22Rv1 (cell line): ENCODE results near the gene KCTD13.

ENCODE experiments used
- H3K27ac ChIP-seq: fragments of 450-650 bp; 2 replicates; pipeline ENCODE4 v1.5.1; 2017
- ZFX ChIP-seq: fragments of 450-650 bp; IDR thresholded peaks from 2 replicates; pipeline ENCODE4 v1.6.1; 2017; ENCODE audit warnings: antibody characterized with exemption, borderline replicate concordance
- TF ChIP-seq, protein P1 (sequence below): fragments of 450-650 bp; IDR thresholded peaks from 2 replicates; pipeline ENCODE4 v1.5.1; 2017; ENCODE audit warnings: mild to moderate bottlenecking

Gene KCTD13

DNA sequence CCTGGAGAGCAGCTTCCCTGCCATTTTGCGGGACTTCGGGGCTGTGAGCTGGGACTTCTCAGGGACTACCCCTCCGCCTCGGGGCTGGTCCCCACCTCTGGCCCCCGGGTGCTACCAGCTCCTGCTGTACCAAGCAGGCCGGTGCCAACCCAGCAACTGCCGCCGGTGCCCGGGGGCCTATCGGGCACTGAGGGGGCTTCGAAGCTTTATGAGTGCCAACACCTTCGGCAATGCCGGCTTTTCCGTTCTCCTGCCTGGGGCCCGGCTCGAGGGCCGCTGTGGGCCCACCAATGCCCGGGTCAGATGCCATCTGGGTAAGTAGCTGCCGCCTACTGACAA is 24.4 kb downstream of the KCTD13 start:
- peak overlapping the region; percentile 93 for H3K27ac ChIP-seq
- TF ChIP-seq, protein P1, sequence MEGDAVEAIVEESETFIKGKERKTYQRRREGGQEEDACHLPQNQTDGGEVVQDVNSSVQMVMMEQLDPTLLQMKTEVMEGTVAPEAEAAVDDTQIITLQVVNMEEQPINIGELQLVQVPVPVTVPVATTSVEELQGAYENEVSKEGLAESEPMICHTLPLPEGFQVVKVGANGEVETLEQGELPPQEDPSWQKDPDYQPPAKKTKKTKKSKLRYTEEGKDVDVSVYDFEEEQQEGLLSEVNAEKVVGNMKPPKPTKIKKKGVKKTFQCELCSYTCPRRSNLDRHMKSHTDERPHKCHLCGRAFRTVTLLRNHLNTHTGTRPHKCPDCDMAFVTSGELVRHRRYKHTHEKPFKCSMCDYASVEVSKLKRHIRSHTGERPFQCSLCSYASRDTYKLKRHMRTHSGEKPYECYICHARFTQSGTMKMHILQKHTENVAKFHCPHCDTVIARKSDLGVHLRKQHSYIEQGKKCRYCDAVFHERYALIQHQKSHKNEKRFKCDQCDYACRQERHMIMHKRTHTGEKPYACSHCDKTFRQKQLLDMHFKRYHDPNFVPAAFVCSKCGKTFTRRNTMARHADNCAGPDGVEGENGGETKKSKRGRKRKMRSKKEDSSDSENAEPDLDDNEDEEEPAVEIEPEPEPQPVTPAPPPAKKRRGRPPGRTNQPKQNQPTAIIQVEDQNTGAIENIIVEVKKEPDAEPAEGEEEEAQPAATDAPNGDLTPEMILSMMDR = no peak
- TF ChIP-seq ZFX = no peak

DNA sequence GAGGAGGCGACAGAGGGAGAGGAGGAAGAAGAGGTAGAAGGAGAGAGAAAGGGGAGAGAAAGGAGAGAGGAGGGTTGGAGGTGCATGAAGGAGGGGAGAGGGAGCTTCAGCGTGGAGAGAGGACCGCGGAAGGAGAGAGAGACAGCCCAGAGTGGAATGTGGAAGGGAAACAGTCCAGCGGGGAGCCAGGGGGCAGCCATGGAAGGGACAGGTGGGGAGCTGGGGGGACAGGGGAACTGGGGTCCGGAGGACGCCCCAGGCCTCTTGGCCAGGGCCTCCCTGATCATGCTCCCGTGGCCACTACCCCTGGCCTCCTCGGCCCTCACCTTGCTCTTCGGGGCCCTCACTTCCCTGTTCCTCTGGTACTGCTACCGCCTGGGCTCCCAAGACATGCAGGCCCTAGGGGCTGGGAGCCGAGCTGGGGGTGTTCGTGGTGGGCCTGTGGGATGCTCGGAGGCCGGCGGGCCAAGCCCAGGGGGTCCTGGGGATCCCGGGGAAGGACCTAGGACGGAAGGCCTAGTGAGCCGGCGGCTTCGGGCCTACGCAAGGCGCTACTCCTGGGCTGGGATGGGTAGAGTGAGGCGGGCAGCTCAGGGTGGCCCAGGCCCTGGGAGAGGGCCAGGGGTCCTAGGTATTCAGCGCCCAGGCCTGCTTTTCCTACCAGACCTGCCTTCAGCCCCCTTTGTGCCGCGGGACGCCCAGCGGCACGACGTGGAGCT is 25.0 kb downstream of the KCTD13 start:
- no peak for TF ChIP-seq ZFX
- TF ChIP-seq, protein P1 = no peak
- H3K27ac ChIP-seq = peak overlapping the region; percentile 93

DNA sequence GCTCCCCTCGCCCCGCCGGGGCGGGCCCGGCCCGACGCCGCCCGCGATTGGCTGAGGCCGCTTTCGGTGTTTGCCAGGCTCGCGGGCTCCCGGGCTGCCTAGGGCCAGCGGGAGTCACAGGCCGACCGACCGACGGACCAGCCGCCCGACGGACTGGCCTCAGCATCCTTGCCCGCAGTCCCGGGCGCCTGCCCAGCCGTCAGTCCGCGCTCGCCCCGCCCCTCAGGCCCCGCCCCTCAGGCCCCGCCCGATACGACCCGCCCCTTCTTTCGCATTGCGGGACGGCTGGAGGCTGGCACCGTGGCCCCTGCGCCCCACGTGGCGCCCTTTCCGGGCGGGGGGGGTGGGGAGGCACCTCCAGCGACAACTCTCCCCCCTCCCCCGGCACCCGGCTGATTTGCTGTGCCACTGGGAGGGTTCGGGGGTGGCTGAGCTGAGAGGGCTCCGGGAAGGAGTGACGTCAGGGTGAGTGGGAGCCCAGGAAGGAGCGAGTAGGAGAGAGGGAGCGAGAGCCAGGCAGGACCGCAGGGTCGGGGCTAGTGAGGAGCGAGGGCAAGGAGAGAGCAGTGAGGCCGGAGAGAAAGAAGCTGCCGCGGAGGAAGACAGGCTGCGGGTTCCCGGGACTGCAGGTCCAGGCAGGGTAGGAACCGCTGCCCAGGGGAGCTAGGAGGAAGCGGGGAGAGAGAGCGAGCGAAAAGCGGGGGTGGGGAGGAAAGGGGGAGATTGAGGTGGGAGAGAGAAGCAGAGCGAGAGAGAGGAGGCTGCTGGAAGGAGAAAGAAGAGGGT is 25.7 kb downstream of the KCTD13 start, which contains the start of gene ASPHD1:
Gene ASPHD1 (plus strand): TSS at position 387 of the 786 bp plus-strand sequence. CDS start 484 bp downstream, outside the sequence.
- H3K27ac ChIP-seq = peak within 1 kb of the TSS; percentile 93
- no peak for TF ChIP-seq ZFX
- TF ChIP-seq, protein P1 = no peak

DNA sequence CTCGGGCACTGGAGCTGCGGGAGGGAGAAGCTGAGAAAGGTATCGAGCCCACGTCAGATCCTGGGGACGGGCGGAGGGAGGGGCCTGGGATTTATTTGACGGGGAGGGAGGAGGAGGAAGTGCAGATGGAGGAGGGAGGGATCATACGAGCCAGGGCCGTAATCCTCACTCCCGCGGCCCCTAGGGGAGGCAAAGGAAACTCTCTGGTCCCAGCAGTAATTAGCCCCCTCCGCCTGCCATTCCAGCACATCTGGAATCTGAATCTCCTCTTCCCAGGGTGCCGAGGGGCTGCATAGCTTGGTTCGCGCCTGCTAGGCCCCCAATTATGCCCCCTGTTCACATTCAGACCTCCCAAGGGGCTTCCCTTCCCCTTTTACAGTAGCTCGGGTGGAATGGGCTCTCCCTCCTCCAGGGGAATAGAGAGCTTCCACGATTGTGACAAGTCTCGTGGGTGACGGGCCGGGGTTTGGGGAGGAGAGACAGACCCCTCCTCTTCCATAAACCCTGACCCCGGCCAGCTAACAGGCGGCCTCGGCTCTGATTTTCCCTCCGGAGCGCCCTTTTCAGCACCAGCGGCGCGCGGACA is 26.4 kb downstream of the KCTD13 start, which contains the start of gene SEZ6L2:
Gene SEZ6L2 (minus strand): TSS at position 35 of the 586 bp plus-strand sequence. CDS start 531 bp downstream, outside the sequence.
- H3K27ac ChIP-seq = peak within 1 kb of the TSS; percentile 93
- TF ChIP-seq, protein P1 = peak; percentile 64
- TF ChIP-seq ZFX = no peak

DNA sequence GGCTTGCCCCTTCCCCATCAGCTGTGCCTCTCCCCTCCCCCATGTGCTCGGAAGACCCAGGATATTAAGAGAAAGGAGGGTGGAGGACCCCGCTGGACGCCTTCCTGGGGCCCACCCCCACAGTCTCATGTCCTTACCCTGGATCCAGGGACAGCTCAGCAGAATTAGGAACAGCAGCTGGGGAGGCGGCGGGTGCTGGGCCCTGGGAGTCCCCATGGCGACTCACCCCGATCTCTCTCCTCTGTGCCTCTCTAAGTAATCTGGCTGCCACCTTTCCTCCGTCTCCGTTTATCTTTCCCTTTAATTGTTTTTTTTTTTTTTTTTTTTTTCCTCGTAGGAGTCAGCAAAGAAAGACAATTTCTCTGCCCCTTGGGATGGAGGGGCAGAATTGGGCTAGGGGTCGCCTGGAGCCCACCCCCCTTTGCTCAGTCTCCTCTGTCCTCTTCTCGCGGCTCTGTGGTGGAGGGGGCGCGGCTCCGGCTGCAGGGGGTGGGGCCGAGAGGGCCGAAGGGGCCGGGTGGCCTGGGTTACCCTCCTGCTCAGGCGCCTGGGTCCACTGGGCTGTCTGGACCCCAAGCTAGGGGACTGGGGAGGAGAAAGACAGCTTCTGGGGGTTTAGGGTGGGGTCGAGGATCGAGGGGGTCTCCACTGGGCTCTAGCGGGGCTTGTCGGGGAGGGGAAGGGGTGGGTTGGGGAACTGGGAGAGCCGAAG is 27.1 kb downstream of the KCTD13 start:
- peak overlapping the region; percentile 93 for H3K27ac ChIP-seq
- TF ChIP-seq ZFX = no peak
- TF ChIP-seq, protein P1 = no peak

DNA sequence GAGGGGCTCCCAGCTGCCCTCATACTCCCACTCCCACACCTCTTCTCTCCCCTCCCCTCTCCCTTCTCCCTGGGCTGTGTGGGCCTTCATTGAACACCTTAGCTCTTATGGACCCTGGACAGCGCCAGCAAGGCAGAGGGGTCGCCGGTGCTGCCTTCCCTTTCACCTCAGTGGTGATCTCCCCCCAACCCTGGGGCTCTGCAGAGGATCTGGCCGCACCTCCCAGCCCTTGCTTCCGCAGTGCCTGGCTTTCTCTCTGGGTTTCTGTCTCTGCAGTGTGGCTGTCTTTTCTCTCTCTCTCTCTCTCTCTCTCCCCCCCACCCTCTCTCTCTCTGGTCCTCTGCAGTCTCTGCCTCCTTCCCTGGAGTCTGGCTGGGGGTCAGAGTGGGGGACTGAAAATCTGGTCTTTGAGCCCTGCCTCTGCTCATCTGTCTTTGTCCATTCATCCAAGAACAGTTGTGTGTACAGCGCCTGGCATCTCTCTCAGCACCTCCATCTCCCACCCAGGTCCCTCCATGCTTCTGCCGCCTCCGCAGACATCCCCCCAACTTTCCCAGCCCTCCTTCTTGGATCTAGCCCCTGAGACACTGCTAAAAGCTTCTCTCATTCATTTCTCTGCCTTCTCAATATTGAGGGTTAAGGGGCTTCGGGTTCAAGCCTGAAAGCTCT is 27.8 kb downstream of the KCTD13 start:
- no peak for TF ChIP-seq ZFX
- TF ChIP-seq, protein P1 = no peak
- peak overlapping the region; percentile 93 for H3K27ac ChIP-seq
